Glomerular visceral epithelial cell (primary cell): ENCODE results near the gene ACE.

Source experiments
- DNase-seq: peaks from one replicate; pipeline ENCODE4 v3.0.0-alpha.2; 2016; ENCODE audit errors: extremely low spot score

ACE gene

GRCh38 chr17:63491413-63491812 is 14.6 kb downstream of the ACE start:
- DNase-seq = no peak

- DNase-seq = no peak
Measured at GRCh38 chr17:63491977-63492618, 15.2 kb downstream of the ACE start.

- DNase-seq = no peak
Measured at GRCh38 chr17:63492940-63493339, 16.1 kb downstream of the ACE start.

- DNase-seq = no peak
Measured at GRCh38 chr17:63493411-63493810, 16.6 kb downstream of the ACE start.

GRCh38 chr17:63494300-63494928 is 17.6 kb downstream of the ACE start:
- DNase-seq = no peak

- no peak for DNase-seq
Measured at GRCh38 chr17:63495491-63495890, 18.6 kb downstream of the ACE start.

- DNase-seq = no peak
Measured at GRCh38 chr17:63496177-63496576, 19.3 kb downstream of the ACE start.

- DNase-seq = no peak
Measured at GRCh38 chr17:63496663-63497400, 20.0 kb downstream of the ACE start.

- DNase-seq = no peak
Measured at GRCh38 chr17:63497708-63498483, 21.0 kb downstream of the ACE start.

GRCh38 chr17:63498626-63499195 is 21.9 kb downstream of the ACE start:
- DNase-seq = no peak

- DNase-seq = no peak
Measured at GRCh38 chr17:63500543-63501390, 23.9 kb downstream of the ACE start.

GRCh38 chr17:63503341-63503705 is 26.5 kb downstream of the ACE start:
- no peak for DNase-seq

- DNase-seq = no peak
Measured at GRCh38 chr17:63504261-63504660, 27.4 kb downstream of the ACE start.

GRCh38 chr17:63505341-63505740 is 28.5 kb downstream of the ACE start:
- no peak for DNase-seq

- DNase-seq = no peak
Measured at GRCh38 chr17:63506627-63507026, 29.8 kb downstream of the ACE start.

- no peak for DNase-seq
Measured at GRCh38 chr17:63511331-63511730, 34.5 kb downstream of the ACE start.

GRCh38 chr17:63512388-63512787 is 35.5 kb downstream of the ACE start:
- no peak for DNase-seq

- no peak for DNase-seq
Measured at GRCh38 chr17:63512896-63513644, 36.2 kb downstream of the ACE start.

- no peak for DNase-seq
Measured at GRCh38 chr17:63514477-63514876, 37.6 kb downstream of the ACE start.

GRCh38 chr17:63514974-63515373 is 38.1 kb downstream of the ACE start:
- DNase-seq = no peak
